Thyroid gland (tissue), 4 donors: ENCODE data around the gene EZR.
A peak's percentile ranks its signal among the peaks of the same experiment; 100 is the strongest.

ENCODE experiments used
- POLR2A ChIP-seq, 2 donors: fragments of 450-650 bp; IDR thresholded peaks; one replicate each; pipeline ENCODE4 v1.6.1; 2017; ENCODE audit warnings: antibody characterized with exemption in 2 of 2, mild to moderate bottlenecking in 2 of 2, moderate library complexity in 1 of 2
- TF ChIP-seq, protein P1 (sequence below), 6 experiments: fragments of 200-600 bp in 3 of 6; fragments of 450-650 bp in 3 of 6; sonication (generic) in 3 of 6; IDR thresholded peaks; one replicate each; pipeline ENCODE4 v1.5.1; 2016 to 2019; ENCODE audit warnings: antibody characterized with exemption in 6 of 6, mild to moderate bottlenecking in 2 of 6, inconsistent platforms in 1 of 6, moderate library complexity in 1 of 6

DNA sequence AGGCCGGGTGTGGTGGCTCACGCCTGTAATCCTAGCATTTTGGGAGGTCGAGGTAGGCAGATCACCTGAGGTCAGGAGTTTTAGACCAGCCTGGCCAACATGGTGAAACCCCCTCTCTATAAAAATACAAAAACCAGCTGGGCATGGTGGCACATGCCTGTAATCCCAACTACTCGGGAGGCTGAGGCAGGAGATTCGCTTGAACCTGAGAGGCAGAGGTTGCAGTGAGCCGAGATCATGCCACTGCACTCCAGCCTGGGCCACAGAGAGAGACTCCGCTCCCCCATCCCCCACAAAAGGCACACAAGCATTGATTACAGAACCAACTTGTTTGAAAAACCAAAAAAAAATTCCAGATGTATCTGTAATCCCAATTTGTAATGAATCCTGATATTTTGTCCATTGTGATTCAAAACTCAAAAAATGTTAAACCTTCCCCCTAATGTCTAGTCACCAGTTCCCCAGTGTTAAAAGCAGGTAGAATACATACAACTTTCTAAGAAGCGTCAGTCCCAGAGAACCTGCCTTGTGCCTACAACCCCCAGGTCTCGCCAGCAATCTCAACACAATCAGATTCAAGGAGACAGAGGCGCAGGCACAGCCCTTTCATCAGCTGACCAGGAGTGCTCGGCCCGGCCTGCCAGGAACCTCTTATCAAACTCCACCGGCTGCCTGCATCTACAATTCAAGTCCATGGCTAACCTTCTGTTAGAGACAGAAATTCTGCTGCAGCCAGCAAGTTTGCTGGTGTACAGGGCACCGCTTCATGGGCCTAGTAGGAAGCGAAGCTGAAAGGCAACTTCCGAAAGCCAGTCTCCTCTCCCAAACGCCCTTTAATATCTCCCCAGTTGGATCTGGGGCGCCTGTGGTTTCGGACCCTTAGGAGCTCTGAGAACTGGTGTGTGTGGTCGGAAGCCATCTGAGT lies 2.1 kb downstream of the EZR start:
- TF ChIP-seq, protein P1, sequence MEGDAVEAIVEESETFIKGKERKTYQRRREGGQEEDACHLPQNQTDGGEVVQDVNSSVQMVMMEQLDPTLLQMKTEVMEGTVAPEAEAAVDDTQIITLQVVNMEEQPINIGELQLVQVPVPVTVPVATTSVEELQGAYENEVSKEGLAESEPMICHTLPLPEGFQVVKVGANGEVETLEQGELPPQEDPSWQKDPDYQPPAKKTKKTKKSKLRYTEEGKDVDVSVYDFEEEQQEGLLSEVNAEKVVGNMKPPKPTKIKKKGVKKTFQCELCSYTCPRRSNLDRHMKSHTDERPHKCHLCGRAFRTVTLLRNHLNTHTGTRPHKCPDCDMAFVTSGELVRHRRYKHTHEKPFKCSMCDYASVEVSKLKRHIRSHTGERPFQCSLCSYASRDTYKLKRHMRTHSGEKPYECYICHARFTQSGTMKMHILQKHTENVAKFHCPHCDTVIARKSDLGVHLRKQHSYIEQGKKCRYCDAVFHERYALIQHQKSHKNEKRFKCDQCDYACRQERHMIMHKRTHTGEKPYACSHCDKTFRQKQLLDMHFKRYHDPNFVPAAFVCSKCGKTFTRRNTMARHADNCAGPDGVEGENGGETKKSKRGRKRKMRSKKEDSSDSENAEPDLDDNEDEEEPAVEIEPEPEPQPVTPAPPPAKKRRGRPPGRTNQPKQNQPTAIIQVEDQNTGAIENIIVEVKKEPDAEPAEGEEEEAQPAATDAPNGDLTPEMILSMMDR (IDR thresholded peaks at IDR 0.05) = no peak
- TF ChIP-seq POLR2A (IDR thresholded peaks at IDR 0.05) = peak in 1 of 2 donors; percentile 86
